ENCODE data around the gene RAB6B.

The RAB6B gene

GRCh38 chr3:133855772-133856171 lies 39.9 kb downstream of the RAB6B start:
- no peak for DNase-seq

GRCh38 chr3:133855002-133855370 lies 40.7 kb downstream of the RAB6B start:
- DNase-seq: no peak

GRCh38 chr3:133854264-133855001 lies 41.2 kb downstream of the RAB6B start:
- DNase-seq: no peak

- DNase-seq: no peak
Measured at GRCh38 chr3:133853925-133854227, 41.8 kb downstream of the RAB6B start.

- no peak for DNase-seq
Measured at GRCh38 chr3:133853063-133853924, 42.4 kb downstream of the RAB6B start.

GRCh38 chr3:133851931-133852330 lies 43.8 kb downstream of the RAB6B start:
- DNase-seq: no peak

- DNase-seq: no peak
Measured at GRCh38 chr3:133851266-133851906, 44.3 kb downstream of the RAB6B start.

GRCh38 chr3:133850034-133850433 lies 45.6 kb downstream of the RAB6B start:
- DNase-seq: no peak

- DNase-seq: no peak
Measured at GRCh38 chr3:133849346-133849745, 46.3 kb downstream of the RAB6B start.

GRCh38 chr3:133845127-133845526 lies 50.6 kb downstream of the RAB6B start:
- no peak for DNase-seq

GRCh38 chr3:133843634-133844033 lies 52.0 kb downstream of the RAB6B start:
- DNase-seq: no peak

- no peak for DNase-seq
Measured at GRCh38 chr3:133842158-133842557, 53.5 kb downstream of the RAB6B start.

GRCh38 chr3:133841196-133841595 lies 54.5 kb downstream of the RAB6B start:
- DNase-seq: no peak

- no peak for DNase-seq
Measured at GRCh38 chr3:133840767-133841166, 54.9 kb downstream of the RAB6B start.

GRCh38 chr3:133840055-133840737 lies 55.5 kb downstream of the RAB6B start:
- no peak for DNase-seq

- DNase-seq: no peak
Measured at GRCh38 chr3:133838916-133839800, 56.5 kb downstream of the RAB6B start.

GRCh38 chr3:133838296-133838789 lies 57.3 kb downstream of the RAB6B start:
- no peak for DNase-seq

GRCh38 chr3:133837487-133838295 lies 58.0 kb downstream of the RAB6B start:
- DNase-seq: no peak

GRCh38 chr3:133836497-133837158 lies 59.1 kb downstream of the RAB6B start:
- DNase-seq: no peak

- no peak for DNase-seq
Measured at GRCh38 chr3:133835961-133836360, 59.7 kb downstream of the RAB6B start.

- DNase-seq: no peak
Measured at GRCh38 chr3:133835418-133835743, 60.3 kb downstream of the RAB6B start.
